ENCODE results near the gene ASRGL1. TPM values are rescaled to one million over a fixed set of nuclear protein-coding genes. Genes with fewer than 3 reads are reported as not detected.

The ASRGL1 gene
- polyA plus RNA-seq, 1 of the 3 experiments (the other 2 are of a cell fraction): 4.3 TPM

DNA sequence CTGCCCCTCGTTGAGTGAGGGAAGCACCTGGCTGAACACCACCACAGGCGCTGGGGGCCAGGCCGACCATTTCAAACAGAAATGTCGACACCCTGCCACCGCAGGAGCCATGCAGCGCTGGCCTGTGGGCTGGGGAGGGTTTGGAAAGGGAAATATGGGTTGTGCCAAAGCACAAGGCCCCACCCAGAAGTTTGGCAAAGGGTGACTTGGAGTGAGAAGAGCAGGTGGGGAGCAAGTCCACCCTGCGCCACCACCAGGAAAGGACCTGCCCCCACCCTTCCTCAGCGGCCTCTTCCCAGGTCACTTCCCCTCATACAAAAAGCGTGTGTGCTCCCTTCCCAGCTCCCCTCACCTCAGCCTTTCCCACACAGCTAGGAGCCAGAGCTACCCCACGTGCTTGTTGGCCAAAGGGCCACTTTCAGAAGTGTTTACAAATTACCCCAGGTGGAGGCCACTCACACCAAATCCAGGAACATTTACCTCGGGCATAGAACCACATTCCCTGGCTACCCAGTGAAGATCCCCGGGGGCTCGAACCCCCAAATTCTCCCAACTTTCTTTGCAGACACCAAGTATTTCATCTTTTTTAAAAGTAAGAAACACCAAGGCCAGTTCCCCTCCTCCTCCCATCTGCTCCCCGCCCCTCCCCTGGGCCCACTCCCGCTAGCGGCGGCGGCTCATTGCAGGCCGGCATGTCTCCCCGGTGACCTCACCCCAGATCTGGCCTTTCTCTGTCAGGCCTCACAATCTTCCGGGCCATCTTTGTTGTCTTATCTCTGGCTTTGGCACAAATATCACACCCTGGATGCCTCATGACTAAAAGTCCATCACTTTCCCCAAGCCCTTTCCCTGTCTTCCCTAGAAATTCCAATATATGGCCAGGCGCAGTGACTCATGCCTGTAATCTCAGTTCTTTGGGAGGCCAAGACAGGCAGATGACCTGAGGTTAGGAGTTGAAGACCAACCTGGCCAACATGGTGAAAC lies 61.1 kb downstream of the ASRGL1 start (continued):
- TF ChIP-seq EP300 (IDR thresholded peaks at IDR 0.05; ENCODE audit: borderline replicate concordance in 1 of 2, low read depth in 1 of 2, low read length in 1 of 2) (peak; percentile 36 to 94; a peak in 2 of 4 replicates), EZH2phosphoT487 (IDR thresholded peaks at IDR 0.05; ENCODE audit: borderline replicate concordance, low read depth) (no peak), JUND (IDR thresholded peaks at IDR 0.05) (peak; percentile 96), REST (IDR thresholded peaks at IDR 0.05; ENCODE audit: low read depth, low read length) (peak; percentile 76), YY1 (IDR thresholded peaks at IDR 0.05; ENCODE audit: low read depth) (no peak), TEAD4 (IDR thresholded peaks at IDR 0.05; ENCODE audit: borderline replicate concordance, insufficient read depth) (peak; percentile 91)
- TF ChIP-seq, protein P1, sequence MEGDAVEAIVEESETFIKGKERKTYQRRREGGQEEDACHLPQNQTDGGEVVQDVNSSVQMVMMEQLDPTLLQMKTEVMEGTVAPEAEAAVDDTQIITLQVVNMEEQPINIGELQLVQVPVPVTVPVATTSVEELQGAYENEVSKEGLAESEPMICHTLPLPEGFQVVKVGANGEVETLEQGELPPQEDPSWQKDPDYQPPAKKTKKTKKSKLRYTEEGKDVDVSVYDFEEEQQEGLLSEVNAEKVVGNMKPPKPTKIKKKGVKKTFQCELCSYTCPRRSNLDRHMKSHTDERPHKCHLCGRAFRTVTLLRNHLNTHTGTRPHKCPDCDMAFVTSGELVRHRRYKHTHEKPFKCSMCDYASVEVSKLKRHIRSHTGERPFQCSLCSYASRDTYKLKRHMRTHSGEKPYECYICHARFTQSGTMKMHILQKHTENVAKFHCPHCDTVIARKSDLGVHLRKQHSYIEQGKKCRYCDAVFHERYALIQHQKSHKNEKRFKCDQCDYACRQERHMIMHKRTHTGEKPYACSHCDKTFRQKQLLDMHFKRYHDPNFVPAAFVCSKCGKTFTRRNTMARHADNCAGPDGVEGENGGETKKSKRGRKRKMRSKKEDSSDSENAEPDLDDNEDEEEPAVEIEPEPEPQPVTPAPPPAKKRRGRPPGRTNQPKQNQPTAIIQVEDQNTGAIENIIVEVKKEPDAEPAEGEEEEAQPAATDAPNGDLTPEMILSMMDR (IDR thresholded peaks at IDR 0.05): no peak

DNA sequence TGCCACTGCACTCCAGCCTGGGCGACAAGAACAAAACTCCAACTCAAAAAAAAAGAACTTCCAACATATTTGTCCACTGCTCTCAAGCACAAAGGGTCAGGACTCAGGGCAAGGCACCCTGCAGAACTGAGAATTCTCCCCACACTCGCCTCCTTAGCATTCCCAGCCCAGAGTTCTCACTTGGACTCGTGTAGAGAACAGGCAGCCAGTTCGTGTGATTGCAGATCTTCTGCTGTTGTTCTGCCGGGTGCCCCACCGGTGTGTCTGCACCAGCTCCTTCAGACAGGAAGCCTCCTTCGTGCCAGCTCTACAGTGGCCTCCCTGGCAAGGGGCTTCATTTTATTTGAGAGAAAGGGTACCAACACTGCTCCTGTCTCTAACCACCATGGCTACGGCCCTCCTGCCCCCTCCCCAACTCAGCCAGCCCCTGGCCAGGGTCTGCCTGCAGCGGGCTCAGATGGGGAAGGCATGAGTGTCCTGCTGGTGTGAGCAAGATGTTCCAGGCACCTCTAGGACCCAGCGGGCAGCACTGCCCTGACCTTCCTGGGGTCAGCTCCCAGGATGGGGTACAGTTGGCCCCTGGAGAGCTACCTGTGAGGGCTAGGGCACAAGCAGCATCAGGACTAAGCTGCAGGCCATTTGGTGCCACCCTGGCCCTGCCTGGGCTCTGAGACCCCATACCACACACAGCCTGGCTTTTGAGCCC lies 62.1 kb downstream of the ASRGL1 start:
- H2AFZ ChIP-seq (ENCODE audit: low read depth): no peak overlapping the region
- POLR2A ChIA-PET: interaction anchor here (1.2 to 2.4 kb wide), 2 partner anchors 266 to 442 kb away, joined by 3 to 7 read pairs; partner anchors contain the start of genes C11orf98 and CSKMT
- no peaks in the 10 kb centered on the region for H3K9me2 ChIP-seq
- 70% methylated on average over 7 of the region's 10 CpGs for WGBS (ENCODE audit: low lambda C conversion rate)
- no peak for DNase-seq
- no peak overlapping the region for H3K9ac ChIP-seq
- peak overlapping the region; percentile 21 to 76; a peak in 2 of 4 replicates for H3K27ac ChIP-seq (ENCODE audit: low read depth in 2 of 2, low read length in 1 of 2)
- H3K4me3 ChIP-seq (ENCODE audit: low read depth in 2 of 2, low read length in 1 of 2): no peak overlapping the region
- H3K79me2 ChIP-seq (ENCODE audit: insufficient read depth): no peaks in the 10 kb centered on the region
- H3F3A ChIP-seq (replicated peaks; ENCODE audit: insufficient read depth): peaks cover 7% of the 10 kb centered on the region
- no peaks in the 10 kb centered on the region for H4K20me1 ChIP-seq (ENCODE audit: insufficient read depth)
- no peaks in the 10 kb centered on the region for H3K36me3 ChIP-seq (replicated peaks in 1 of 2; ENCODE audit: control insufficient read depth in 1 of 2, insufficient read depth in 2 of 2, low read length in 1 of 2)
- peak overlapping the region; percentile 73 for H3K4me2 ChIP-seq
- H3K4me1 ChIP-seq (ENCODE audit: control insufficient read depth in 1 of 2, insufficient read depth in 2 of 2, low read depth in 1 of 2, low read length in 1 of 2): peaks cover 29 to 60% of the 10 kb centered on the region in 2 experiments; a peak in 3 of 4 replicates
- CTCF ChIA-PET: interaction anchor here (0.9 to 5.5 kb wide), 7 partner anchors 25 to 168 kb away, joined by 3 to 60 read pairs (median 4); no protein-coding TSS in a partner anchor
- no peaks in the 10 kb centered on the region for H3K27me3 ChIP-seq (ENCODE audit: insufficient read depth)
- no peaks in the 10 kb centered on the region for H3K9me3 ChIP-seq
- TF ChIP-seq REST (IDR thresholded peaks at IDR 0.05; ENCODE audit: low read depth, low read length): no peak
- TF ChIP-seq GABPA (IDR thresholded peaks at IDR 0.05; ENCODE audit: low read depth): no peak
- no peak for TF ChIP-seq POLR2AphosphoS5 (IDR thresholded peaks at IDR 0.05; ENCODE audit: low read depth, low read length)
- no peak for TF ChIP-seq RFX5 (IDR thresholded peaks at IDR 0.05; ENCODE audit: low read length)
- TF ChIP-seq TAF1 (IDR thresholded peaks at IDR 0.05; ENCODE audit: borderline replicate concordance, low read depth, low read length): no peak
- no peak for TF ChIP-seq NFIC (IDR thresholded peaks at IDR 0.05; ENCODE audit: borderline replicate concordance)
- no peak for TF ChIP-seq ELF1 (IDR thresholded peaks at IDR 0.05)
- no peak for TF ChIP-seq MXI1 (IDR thresholded peaks at IDR 0.05; ENCODE audit: low read depth, low read length)
- no peak for TF ChIP-seq SIN3A (IDR thresholded peaks at IDR 0.05; ENCODE audit: borderline replicate concordance, low read depth, low read length)
- no peak for TF ChIP-seq CHD2 (IDR thresholded peaks at IDR 0.05; ENCODE audit: low read length, partially characterized antibody)
- TF ChIP-seq USF1 (IDR thresholded peaks at IDR 0.05; ENCODE audit: borderline replicate concordance, low read depth): no peak
- no peak for TF ChIP-seq JUND (IDR thresholded peaks at IDR 0.05)
- TF ChIP-seq EP300 (IDR thresholded peaks at IDR 0.05; ENCODE audit: borderline replicate concordance in 1 of 2, low read depth in 1 of 2, low read length in 1 of 2): no peak
